Activated T-cell treated with anti-CD3 and anti-CD28 coated beads for 48 hours (primary cell): ENCODE data around the gene CHCT1.
A peak's percentile ranks its signal among the peaks of the same experiment; 100 is the strongest.
"Not testable (repeated sequence)": the region's sequence is repeated elsewhere in the genome, so short reads cannot be mapped to it uniquely, and the experiment has no call there.

Experiments
- DNase-seq: peaks from one replicate; pipeline ENCODE4 v3.0.0-alpha.2; 2020; ENCODE audit warnings: low read depth

Gene CHCT1

DNA sequence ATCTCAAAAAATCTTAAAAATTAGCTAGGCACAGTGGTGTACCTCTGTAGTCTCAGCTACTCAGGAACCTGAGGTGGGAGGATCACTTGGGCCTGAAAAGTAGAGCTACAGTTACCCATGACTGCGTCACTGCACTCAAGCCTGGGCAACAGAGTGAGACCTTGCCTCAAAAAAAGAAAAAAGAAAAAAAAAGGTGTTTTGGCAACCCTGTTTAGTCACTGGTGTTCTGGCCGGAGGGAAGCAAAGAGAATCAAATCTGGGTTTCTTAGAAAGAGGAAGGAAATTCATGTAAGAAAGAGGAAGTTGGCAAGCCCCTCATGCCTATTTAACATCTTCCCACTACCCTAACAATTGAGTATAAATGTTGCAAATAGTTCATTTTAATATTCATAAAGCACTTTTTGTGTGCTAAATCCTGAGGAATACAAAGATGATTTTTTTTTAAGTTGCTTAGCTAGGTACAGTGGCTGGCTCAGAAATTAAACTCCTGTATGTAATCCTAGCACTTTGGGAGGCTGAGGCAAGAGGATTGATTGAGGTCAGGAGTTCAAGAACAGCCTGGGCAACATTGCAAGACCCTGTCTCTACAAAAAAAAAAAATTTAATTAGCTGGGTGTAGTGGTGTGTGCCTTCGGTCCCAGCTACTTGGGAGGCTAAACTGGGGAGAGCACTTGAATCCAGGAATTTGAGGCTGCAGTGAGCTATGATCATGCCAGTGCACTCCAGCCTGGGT is 23.9 kb upstream of the CHCT1 start:
- no peak for DNase-seq

DNA sequence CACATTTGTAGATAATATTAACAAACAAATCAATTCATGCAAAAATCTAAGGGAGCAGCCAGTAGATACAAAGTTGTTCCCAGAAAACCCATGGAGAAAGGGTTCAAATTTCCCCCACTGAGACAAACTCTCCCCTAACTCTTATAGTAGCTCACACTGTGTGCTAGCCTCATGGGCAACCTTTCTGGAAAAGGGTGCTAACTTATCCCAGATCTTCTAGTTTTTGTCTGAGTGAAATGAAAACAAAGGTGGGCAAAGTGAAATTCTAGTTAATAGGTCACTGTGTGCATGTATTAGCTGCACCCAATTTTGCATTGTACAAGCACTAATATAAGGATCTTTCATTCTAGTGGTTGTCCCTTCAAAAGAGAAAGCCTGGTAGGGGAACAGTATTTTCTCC is 20.5 kb upstream of the CHCT1 start:
- DNase-seq: no peak

DNA sequence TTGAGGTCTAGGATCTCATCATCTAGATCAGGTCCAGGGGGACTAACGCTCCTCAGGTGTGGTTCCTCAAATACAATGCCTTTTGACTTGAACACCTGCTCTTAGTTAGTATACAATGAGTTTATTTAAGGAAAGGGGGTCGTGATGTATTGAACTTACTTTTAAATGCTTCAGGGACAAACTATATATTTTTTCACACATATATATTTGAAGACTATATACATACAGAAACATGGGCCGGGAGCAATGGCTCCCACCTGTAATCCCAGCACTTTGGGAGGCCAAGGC is 18.8 kb upstream of the CHCT1 start:
- DNase-seq: no peak

DNA sequence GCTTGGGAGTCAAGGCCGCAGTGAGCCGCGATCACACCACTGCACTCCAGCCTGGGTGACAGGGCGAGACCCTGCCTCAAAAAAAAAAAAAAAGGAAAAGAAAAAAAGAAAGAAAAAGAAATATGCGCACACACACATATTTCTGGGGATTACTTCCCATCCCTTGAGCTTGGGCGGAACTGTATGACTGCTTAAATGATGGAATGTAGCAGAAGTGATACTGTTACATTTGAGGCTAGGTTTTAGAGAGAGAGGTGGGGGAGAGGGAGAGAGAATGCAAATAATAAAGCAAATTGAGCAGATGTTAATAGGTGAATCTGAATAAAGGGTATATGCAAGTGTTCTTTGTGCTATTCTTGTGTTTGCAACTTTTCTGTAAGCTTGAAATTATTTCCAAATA is 18.3 kb upstream of the CHCT1 start:
- DNase-seq: no peak

DNA sequence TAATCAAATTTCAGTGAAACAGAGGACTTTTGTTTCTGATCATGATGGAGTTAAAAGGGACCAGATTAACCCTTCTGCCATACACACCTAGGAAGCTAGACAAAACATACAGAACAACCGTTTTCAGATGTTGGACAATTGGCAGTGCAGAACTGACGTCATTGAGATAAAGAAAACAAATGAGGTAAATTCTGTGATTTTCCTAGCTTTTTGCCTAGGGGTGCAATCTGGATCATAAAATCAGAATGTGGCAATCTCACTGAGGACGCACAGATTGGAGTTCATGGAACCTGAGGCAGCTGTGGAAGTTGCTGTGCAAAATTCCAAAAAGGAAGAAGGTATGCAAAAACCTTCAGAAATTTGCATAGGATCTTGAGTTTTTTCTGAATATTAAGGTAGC is 15.4 kb upstream of the CHCT1 start:
- no peak for DNase-seq

DNA sequence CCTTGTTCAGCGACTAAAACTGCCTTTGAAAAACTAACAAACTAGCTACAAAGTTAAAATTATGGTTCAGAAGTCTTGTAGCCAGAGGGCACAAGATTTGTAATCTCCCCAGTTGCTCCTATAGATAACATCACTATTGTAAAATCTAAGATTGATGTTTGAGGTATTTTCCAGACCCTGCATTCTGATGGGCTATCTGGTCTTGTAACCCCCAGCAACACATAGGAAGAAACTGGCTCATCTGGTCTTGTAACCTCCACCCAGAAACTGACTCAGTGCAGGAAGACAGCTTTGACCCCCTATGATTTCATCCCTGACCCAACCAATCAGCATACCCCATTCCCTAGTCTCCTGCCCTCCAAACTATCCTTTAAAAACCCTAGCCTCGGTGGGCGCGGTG is 12.3 kb upstream of the CHCT1 start:
- DNase-seq: no peak

DNA sequence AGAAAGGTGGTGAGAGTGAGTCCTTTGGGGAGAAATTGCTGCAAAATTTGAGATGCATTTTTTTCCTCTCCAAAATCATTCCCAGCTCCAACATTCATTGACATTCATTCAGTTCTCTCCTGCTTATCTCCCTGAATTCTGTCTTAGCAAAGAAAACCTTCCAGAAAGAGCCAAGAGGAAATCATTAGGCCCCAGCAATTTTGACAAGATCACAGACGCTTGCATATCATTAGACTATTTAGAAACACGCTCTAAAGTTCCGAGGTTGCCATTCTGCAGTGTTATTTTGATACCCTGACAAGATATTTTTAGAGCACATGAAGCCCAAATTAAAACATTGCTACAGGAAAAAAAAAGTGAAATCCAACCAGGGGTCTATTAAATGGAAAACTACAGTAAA is 9.6 kb upstream of the CHCT1 start:
- DNase-seq: no peak

DNA sequence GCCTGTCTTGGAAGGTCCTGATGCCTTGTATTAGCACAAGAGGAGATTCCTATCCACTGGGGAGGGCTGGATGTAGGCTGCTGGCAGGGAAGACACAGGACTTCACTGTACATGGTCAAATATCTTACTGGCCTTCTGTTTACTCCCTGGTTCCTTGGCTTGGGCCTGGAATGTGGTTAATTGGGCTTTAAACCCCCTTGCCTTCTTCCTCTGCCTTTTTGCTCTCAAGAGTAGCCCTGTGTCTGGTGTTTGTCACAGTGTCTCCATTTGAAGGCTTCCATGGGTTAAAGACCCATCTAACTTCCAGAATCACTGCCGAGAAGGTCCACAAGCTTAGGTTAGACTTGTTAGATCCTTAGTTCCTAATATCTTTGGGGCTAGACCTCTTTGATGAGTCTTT is 7.1 kb upstream of the CHCT1 start:
- DNase-seq: no peak

DNA sequence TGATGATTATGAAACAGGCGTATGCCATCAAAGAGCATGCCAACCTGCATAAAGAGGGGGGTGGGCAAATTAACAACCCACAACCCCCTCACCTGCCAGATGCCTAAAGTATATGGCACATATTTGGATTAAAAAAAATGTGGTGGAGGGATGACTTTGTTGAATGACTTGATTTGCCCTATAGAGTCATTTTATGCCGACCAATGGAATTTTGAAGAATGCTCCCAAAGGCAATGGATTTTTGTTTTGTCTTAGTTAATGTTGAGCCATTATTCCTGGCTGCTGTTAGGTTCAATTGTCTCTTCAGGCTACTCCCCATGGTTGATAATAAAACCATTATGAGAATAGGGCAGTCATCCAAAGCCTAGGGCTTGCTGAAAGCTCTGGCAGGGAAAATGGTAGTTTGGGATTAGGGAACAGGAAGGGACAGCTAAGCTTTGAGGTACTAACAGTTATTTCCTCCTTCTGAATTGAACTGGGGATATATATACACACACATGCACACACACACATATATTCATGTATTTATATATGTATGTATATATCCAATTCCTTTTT is 5.8 kb upstream of the CHCT1 start:
- DNase-seq: no peak

DNA sequence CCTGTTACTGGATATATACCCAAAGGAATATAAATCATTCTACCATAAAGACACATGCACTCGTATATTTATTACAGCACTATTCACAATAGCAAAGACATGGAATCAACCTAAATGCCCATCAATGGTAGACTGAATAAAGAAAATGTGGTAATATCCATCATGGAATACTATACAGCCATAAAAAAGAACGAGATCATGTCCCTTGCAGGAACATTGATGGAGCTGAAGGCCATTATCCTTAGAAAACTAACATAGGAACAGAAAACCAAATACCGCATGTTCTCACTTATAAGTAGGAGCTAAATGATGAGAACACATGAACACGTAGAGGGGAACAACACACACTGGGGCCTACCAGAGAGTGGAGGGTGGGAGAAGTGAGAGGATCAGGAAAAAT is 3.3 kb upstream of the CHCT1 start:
- DNase-seq: not testable (repeated sequence)

DNA sequence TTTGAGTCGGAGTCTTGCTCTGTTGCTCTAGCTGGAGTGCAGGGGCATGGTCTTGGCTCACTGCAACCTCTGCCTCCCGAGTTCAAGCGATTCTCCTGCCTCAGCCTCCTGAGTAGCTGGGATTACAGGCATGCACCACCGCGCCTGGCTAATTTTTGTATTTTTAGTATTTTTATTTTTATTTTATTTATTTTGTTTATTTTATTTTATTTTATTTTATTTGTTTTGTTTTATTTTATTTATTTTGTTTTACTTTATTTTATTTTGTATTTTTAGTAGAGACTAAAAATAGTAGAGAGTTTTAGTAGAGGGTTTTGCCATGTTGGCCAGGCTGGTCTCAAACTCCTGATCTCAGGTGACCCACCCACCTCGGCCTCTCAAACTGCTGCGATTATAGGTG is 2.4 kb upstream of the CHCT1 start:
- DNase-seq: not testable (repeated sequence)

DNA sequence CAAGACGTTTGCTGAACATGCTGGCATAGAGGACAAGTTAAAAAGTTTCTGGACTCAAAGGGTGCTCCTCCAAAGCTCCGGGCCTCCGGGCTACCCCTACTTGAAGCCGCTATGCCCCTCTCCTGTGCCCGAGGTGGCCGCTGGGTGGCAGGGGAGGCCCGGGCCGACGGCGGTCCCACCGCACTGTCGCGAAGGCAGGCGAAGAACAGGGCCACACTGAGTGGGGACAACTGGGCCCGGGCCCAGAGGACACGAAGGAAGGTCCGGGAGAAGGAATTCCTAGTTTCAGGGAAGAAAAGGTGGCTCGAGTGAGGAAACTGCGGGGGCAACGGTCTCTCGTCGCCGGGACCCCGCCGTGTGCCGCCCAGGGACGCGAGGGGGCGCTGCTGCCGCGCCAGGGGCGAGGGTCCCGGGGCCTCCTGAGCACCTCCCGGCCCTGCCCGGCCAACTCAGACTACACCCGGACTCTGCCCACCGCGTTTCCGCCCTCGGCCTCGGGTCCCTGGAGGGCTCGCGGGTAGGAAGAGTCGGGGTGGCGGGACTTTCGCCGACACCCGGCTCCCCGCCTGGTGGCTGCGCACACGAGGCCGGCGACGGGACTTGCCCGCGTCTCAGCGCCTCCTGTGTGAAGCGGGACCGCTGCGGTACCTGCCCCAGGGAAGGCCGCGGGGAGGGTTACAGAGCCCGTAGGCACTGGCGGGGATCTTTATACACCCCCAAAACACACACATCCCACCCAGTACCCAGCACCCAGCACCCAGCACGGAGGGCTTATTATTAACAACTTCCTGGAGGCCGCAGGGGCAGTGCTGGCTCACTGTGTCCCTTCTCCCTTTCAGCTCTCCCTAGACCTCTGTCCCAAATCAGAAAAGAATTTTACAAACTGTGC is 772 bp upstream of the CHCT1 start:
- DNase-seq: peak; percentile 74

DNA sequence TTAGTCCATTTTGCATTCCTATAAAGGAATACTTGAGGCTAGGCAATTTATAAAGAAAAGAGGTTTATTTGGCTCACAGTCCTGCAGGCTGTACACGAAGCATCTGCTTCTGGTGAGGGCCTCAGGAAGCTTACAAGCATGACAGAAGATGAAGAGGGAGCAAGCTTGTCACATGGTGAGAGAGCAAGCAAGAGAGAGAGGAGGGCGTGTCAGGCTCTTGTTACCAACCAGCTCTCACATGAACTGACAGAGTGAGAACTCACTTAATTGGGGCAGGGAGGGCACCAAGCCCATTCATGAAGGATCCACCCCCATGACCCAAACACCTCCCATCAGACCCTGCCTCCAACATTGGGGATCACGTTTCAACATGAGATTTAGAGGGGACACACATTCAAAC is 1.6 kb downstream of the CHCT1 start:
- no peak for DNase-seq

DNA sequence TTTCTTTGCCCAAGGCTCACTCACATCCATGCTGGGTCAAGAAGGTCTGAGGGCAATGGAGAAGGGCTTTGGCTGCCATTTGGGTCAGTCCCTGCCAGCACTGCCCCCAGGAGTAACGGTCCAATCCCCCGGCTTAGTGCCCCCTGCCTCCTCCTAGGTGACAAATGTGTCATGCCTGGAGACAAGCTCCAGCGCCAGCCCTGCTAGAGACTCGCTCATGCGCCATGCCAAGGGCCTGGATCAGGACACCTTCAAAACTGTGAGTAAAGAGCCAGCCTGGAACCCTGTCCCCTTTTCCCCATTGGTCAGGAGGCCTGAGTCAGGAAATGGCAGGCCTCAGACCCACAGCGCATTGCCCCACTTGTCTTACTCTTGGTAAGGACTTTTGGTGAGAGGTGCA is 3.3 kb downstream of the CHCT1 start:
- DNase-seq: no peak

DNA sequence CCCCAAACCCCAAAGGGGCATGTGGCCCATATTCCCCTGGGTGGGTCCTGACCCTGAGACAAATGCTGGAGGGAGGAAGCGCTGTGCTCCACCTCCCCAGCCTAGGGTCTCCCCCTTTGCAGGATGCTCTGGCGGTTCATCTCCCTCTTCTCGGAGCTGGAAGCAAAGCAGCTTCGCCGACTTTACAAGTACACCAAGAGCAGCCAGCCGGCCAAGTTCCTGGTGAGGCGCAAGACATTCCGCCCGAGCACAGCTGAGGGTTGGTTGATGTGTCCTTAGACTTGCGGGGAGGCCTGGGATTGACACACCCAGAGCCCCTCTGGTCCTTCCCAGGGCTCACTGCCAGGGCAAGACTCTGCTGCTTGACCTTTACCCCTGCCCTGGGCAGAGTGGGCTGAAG is 4.3 kb downstream of the CHCT1 start:
- DNase-seq: no peak

DNA sequence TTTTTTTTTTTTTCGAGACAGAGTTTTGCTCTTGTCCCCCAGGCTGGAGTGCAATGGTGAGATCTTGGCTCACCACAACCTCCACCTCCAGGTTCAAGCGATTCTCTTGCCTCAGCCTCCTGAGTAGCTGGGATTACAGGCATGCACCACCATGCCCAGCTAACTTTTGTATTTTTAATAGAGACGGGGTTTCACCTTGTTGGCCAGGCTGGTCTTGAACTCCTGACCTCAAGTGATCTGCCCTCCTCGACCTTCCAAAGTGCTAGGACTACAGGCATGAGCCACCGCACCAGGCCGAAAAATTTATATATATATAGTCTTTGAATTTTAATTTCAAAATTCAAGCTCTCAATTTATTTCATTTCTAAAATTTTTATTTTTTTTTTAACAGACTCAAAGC is 6.2 kb downstream of the CHCT1 start:
- DNase-seq: not testable (repeated sequence)

DNA sequence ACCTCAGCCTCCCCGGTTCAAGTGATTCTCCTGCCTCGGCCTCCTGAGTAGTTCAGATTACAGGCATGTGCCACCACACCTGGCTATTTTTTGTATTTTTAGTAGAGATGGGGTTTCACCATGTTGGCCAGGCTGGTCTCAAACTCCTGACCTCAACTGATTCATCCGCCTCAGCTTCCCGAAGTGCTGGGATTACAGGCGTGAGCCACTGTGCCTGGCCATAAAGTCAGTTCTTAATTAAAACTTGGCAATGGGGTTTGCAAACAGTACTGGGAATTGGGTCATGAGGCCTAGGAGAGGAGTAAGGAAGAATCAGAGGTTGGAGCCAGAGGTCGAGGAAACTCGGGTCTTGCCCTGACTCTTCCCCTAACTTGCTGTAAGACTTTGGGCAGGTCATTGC is 8.3 kb downstream of the CHCT1 start:
- not testable (repeated sequence) for DNase-seq

DNA sequence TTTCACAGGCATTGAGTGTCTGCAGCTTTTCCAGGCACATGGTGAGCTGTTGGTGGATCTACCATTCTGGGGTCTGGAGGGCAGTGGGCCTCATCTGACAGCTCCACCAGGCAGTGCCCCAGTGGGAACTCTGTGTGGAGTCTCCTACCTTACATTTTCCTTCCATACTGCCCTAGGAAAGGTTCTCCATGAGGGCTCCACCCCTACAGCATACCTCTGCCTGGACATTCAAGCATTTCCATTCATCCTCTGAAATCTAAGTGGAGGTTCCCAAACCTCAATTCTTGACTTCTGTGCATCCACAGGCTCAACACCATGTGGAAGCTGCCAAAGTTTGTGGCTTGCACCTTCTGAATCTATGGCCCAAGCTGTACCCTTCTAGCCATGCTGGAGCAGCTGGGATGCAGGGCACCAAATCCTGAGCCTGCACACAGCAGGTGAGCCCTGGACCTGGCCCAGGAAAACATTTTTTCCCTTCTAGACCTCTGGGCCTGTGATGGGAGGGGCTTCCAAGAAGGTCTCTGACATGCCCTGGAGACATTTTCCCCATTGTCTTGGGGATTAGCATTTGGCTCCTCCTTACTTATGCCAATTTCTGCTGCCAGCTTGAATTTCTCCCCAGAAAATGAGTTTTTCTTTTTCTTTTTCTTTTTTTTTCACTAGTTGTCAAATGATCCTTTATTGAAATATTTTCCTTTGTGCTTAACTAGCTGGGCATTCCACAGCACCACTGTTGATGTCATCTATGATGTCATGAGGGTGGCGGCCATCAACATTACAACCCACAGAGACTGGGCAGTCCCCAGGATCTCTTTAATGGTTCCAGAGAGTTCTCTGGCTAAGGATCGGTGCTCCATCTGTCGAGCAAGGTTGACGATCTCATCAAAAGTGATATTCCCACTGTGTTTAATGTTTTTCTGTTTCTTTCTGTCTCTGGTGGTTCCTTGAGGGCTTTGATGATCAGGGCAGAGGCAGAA is 11.0 kb downstream of the CHCT1 start:
- not testable (repeated sequence) for DNase-seq

DNA sequence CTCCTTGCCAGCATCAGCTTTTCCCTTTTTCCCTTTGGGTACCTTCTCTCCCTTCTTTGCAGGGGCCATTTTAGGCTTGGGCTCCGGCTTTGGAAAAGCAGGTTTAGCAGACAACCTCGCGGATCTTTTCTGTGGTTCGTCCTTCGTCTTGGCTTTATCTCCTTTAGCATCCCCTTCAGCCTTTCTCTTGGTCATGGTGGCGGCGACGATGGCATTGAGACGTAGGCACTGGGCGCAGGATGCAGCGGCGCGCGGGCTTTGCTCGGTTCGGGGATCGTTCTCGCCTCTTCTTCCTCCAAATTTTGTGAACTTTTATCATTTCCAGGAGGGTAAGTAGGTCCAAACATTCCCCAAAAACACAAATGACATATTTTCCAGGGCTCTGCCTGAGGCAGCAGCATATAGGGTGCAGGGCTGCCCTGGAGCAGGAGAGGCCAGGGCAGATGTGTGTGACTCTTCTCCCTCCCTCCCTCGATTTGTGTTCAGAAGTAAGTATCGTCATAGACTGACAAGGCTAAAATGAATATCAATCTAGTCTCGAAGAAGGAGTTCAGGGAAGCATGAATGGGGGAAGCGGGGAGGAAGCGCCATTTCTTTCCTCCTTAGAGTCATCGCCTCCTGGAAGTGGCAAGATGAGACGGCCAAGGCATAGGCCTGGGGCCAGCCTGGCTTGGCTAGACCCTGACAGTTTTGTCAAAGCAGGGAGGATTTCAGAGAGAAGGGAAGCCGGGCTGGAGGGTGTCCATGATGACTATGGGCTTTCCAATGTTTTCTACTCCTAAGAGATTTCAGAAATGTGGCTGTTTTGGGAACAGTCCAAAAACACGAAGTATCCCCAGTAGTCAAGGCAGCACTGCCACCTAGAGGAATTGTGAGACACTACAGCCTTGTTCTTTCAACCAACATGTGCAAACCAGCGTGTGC is 13.2 kb downstream of the CHCT1 start:
- peak; percentile 19 for DNase-seq

DNA sequence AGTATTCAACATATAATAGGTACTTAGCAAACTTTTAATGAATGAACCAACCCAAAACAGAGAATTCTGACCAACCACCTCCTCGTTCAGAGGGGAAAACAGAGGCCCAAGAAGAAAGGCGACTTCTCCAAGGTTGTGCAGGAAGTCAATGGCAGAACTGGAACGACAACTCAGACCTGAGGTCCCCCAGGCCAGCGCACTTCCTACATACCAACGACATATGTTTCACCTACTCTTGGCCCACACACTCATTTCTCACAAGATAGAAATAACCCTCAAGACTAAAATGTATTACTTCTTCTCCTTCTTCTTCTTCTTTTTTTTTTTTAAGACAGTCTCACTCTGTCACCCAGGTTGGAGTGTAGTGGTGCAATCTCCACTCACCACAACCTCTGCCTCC is 14.4 kb downstream of the CHCT1 start:
- no peak for DNase-seq

DNA sequence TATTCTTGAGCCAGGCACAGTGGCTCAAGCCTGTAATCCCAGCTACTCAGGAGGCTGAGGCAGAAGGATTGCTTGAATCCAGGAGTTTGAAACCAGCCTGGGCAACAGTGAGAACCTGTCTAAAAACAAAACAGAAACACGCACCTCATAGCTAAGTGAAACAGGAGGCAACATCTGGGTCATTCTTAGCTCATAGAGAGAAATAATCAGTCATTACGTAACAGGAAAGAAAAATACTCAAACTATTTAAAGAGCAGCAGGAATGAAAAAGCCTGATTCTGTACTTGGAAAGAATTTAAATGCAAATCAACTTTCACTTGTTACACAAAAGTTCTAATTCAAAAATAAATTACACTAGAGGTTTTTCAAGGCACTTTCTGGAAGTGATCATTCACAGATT is 17.2 kb downstream of the CHCT1 start:
- DNase-seq: no peak
